Spleen (tissue), 7 donors: ENCODE data around the gene DPYD.

Experiments
- CTCF ChIP-seq, 11 experiments: fragments of 200-600 bp in 7 of 11; fragments of 450-650 bp in 4 of 11; sonication (generic) in 4 of 11; IDR thresholded peaks in 8 of 11; conservative IDR thresholded peaks in 3 of 11; 1 replicate in 7 of 11; 2 replicates in 4 of 11; pipeline versions ENCODE4 v1.4.0 to v1.8.0; 2016 to 2021; ENCODE audit warnings: antibody characterized with exemption in 11 of 11, inconsistent platforms in 4 of 11, mild to moderate bottlenecking in 1 of 11
- POLR2A ChIP-seq, 3 donors: fragments of 450-650 bp; IDR thresholded peaks; one replicate each; pipeline ENCODE4 v1.5.1; 2017; ENCODE audit warnings: antibody characterized with exemption in 3 of 3, mild to moderate bottlenecking in 1 of 3
- donor health status: DM: no; HTN: no; CAD: no; lungs with moderate emphysema.
- donor health status: DM: no; HTN: no; CAD: no.
- donor health status: DM: no; HTN: no; CAD: no.

- no peak for TF ChIP-seq POLR2A (IDR thresholded peaks at IDR 0.05)
- no peak for TF ChIP-seq CTCF (IDR thresholded peaks at IDR 0.05 in 8 of 11, conservative IDR thresholded peaks at IDR 0.05 in 3 of 11)
Measured at GRCh38 chr1:97238816-97239215, 682.0 kb downstream of the DPYD start.
